K562 (cell line): ENCODE data around the gene CLCC1. TPM values are rescaled to one million over a fixed set of nuclear protein-coding genes. Genes with fewer than 3 reads are reported as not detected.

Experiments
- E2F3 ChIP-seq: fragments of 250-450 bp; sonication (Bioruptor Pico); IDR thresholded peaks from 2 replicates; pipeline ENCODE4 v1.4.0; 2020; ENCODE audit warnings: mild to moderate bottlenecking
- ELF2 ChIP-seq: fragments of 250-450 bp; sonication (Bioruptor Pico); IDR thresholded peaks from 2 replicates; pipeline ENCODE4 v1.5.0; 2021; ENCODE audit warnings: mild to moderate bottlenecking
- FOXA1 ChIP-seq: fragments of 450-650 bp; IDR thresholded peaks from 2 replicates; pipeline ENCODE4 v1.6.1; 2016; ENCODE audit warnings: mild to moderate bottlenecking, borderline replicate concordance
- LEF1 ChIP-seq: fragments of 450-650 bp; IDR thresholded peaks from 2 replicates; pipeline ENCODE4 v1.6.1; 2016; ENCODE audit warnings: mild to moderate bottlenecking
- MCM2 ChIP-seq: fragments of 450-650 bp; IDR thresholded peaks from 2 replicates; pipeline ENCODE4 v1.6.1; 2017; ENCODE audit warnings: low read depth, mild to moderate bottlenecking
- MCM3 ChIP-seq: fragments of 450-650 bp; IDR thresholded peaks from 2 replicates; pipeline ENCODE4 v1.6.1; 2016
- MECOM ChIP-seq: fragments of 250-450 bp; sonication (Bioruptor Pico); IDR thresholded peaks from 2 replicates; pipeline ENCODE4 v1.8.0; 2022; ENCODE audit warnings: inconsistent platforms
- PCBP2 ChIP-seq: fragments of 200-400 bp; formaldehyde crosslinking; IDR thresholded peaks from 2 replicates; pipeline ENCODE4 v1.6.1; 2018; ENCODE audit warnings: low read length, low read depth, mild to moderate bottlenecking, moderate library complexity; ENCODE audit not compliant: poor library complexity, severe bottlenecking
- RUNX1 ChIP-seq: sonication (generic); IDR thresholded peaks from 2 replicates; pipeline ENCODE4 v1.6.1; 2016; ENCODE audit warnings: antibody characterized with exemption, low read depth
- SP2 ChIP-seq: IDR thresholded peaks from 2 replicates; pipeline ENCODE4 v1.6.1; 2011; ENCODE audit warnings: mild to moderate bottlenecking, low read depth, low read length, moderate library complexity; ENCODE audit not compliant: poor library complexity, severe bottlenecking; ENCODE audit errors: extremely low read depth
- SRF ChIP-seq, 2 experiments: fragments of 250-450, 450-650 bp in 1 of 2; sonication (Bioruptor Pico) in 1 of 2; sonication (generic) in 1 of 2; formaldehyde crosslinking; IDR thresholded peaks; 2 replicates each; pipeline versions ENCODE4 v1.5.0 to v1.5.1; 2020 to 2022; ENCODE audit warnings: mild to moderate bottlenecking in 1 of 2, missing genetic modification reagents in 1 of 2
- TSC22D4 ChIP-seq: fragments of 450-650 bp; IDR thresholded peaks from 2 replicates; pipeline ENCODE4 v1.6.1; 2016; ENCODE audit warnings: missing genetic modification characterization, missing biosample characterization, control low read depth
- ZEB2 ChIP-seq: fragments of 450-650 bp; IDR thresholded peaks from 2 replicates; pipeline ENCODE4 v1.6.1; 2016
- ZFP36 ChIP-seq: fragments of 150-350 bp; IDR thresholded peaks from 2 replicates; pipeline ENCODE4 v1.6.1; 2018; ENCODE audit warnings: low read length, low read depth; ENCODE audit not compliant: partially characterized antibody
- ZNF507 ChIP-seq: conservative IDR thresholded peaks from 2 replicates; pipeline ENCODE4 v1.6.1; 2017; ENCODE audit warnings: missing genetic modification characterization, missing compliant biosample characterization
- ZNF764 ChIP-seq: fragments of 250-450 bp; sonication (Bioruptor Pico); IDR thresholded peaks from 2 replicates; pipeline ENCODE4 v1.4.0; 2020; ENCODE audit warnings: low read depth, mild to moderate bottlenecking, moderate library complexity
- polyA plus RNA-seq, 8 experiments: library from polyadenylated mRNA; depleted of rRNA in 4 of 8; stranded (reverse) in 5 of 8; unstranded in 3 of 8; fragments of >200 nt; fragmentation: Nextera tagmentation in 2 of 8; fragmentation: Illumina TruSeq in 1 of 8; extraction: Ambion mirVana in 2 of 8; extraction: Trizol in 1 of 8; gene quantifications; 2 replicates each; pipeline versions ENCODE4 v1.2.1 to v1.2.3, GENCODE V29; 2011 to 2014; ENCODE audit warnings: inconsistent platforms in 1 of 8, missing spikeins in 1 of 8
- total RNA-seq, 7 experiments: library from RNA; depleted of rRNA in 6 of 7; stranded (reverse); fragments of >200 nt in 6 of 7; fragmentation: Illumina TruSeq in 2 of 7; extraction: Trizol in 2 of 7; gene quantifications; 2 replicates each; pipeline versions ENCODE4 v1.2.1 to v1.2.3, GENCODE V29; 2011 to 2021; ENCODE audit warnings: low replicate concordance in 1 of 7
- TF ChIP-seq, protein P1 (sequence below), 2 experiments: IDR thresholded peaks; 2 replicates each; pipeline ENCODE4 v1.6.1; 2012; ENCODE audit warnings: improper control_type of control experiment in 2 of 2, low read depth in 2 of 2, low read length in 2 of 2, borderline replicate concordance in 1 of 2
- TF ChIP-seq, protein P2 (sequence below), 2 experiments: fragments of 450-650 bp in 1 of 2; sonication (generic) in 1 of 2; formaldehyde crosslinking in 1 of 2; IDR thresholded peaks; 2 replicates each; pipeline versions ENCODE4 v1.7.1 to v1.9.0; 2016 to 2022; ENCODE audit warnings: inconsistent platforms in 1 of 2, mild to moderate bottlenecking in 1 of 2, missing genetic modification reagents in 1 of 2

The CLCC1 gene
- total and polyA plus RNA-seq, 9 of the 15 experiments (the other 6 are each of a cell fraction or from before 2014, with no cell fraction given), result 28.8 to 63.4 (median 40.4) TPM

GRCh38 chr1:108963052-108963686, at the start of gene CLCC1 (continued):
- TF ChIP-seq ZNF507 (no peak), SRF (CRISPR knock-in tag; IDR thresholded peaks at IDR 0.05) (no peak), MCM3 (no peak), RUNX1 (0 out of 2 replicates have a peak, but pooled peaks have one; percentile 78), ELF2 (CRISPR knock-in tag) (0 out of 2 replicates have a peak, but pooled peaks have one; percentile 30), SP2 (peak; percentile 14), E2F3 (CRISPR knock-in tag) (0 out of 2 replicates have a peak, but pooled peaks have one; percentile 46), MCM2 (no peak), PCBP2 (no peak), ZNF764 (no peak), MECOM (CRISPR knock-in tag) (no peak), FOXA1 (no peak), LEF1 (no peak), ZFP36 (no peak), TSC22D4 (no peak), ZEB2 (no peak)
- TF ChIP-seq, protein P1, sequence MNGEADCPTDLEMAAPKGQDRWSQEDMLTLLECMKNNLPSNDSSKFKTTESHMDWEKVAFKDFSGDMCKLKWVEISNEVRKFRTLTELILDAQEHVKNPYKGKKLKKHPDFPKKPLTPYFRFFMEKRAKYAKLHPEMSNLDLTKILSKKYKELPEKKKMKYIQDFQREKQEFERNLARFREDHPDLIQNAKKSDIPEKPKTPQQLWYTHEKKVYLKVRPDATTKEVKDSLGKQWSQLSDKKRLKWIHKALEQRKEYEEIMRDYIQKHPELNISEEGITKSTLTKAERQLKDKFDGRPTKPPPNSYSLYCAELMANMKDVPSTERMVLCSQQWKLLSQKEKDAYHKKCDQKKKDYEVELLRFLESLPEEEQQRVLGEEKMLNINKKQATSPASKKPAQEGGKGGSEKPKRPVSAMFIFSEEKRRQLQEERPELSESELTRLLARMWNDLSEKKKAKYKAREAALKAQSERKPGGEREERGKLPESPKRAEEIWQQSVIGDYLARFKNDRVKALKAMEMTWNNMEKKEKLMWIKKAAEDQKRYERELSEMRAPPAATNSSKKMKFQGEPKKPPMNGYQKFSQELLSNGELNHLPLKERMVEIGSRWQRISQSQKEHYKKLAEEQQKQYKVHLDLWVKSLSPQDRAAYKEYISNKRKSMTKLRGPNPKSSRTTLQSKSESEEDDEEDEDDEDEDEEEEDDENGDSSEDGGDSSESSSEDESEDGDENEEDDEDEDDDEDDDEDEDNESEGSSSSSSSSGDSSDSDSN (IDR thresholded peaks at IDR 0.05; ENCODE audit: borderline replicate concordance in 1 of 2, low read depth in 2 of 2, low read length in 2 of 2), result peak; percentile 93 to 94; a peak in 2 of 4 replicates
- TF ChIP-seq, protein P2, sequence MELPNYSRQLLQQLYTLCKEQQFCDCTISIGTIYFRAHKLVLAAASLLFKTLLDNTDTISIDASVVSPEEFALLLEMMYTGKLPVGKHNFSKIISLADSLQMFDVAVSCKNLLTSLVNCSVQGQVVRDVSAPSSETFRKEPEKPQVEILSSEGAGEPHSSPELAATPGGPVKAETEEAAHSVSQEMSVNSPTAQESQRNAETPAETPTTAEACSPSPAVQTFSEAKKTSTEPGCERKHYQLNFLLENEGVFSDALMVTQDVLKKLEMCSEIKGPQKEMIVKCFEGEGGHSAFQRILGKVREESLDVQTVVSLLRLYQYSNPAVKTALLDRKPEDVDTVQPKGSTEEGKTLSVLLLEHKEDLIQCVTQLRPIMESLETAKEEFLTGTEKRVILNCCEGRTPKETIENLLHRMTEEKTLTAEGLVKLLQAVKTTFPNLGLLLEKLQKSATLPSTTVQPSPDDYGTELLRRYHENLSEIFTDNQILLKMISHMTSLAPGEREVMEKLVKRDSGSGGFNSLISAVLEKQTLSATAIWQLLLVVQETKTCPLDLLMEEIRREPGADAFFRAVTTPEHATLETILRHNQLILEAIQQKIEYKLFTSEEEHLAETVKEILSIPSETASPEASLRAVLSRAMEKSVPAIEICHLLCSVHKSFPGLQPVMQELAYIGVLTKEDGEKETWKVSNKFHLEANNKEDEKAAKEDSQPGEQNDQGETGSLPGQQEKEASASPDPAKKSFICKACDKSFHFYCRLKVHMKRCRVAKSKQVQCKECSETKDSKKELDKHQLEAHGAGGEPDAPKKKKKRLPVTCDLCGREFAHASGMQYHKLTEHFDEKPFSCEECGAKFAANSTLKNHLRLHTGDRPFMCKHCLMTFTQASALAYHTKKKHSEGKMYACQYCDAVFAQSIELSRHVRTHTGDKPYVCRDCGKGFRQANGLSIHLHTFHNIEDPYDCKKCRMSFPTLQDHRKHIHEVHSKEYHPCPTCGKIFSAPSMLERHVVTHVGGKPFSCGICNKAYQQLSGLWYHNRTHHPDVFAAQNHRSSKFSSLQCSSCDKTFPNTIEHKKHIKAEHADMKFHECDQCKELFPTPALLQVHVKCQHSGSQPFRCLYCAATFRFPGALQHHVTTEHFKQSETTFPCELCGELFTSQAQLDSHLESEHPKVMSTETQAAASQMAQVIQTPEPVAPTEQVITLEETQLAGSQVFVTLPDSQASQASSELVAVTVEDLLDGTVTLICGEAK (IDR thresholded peaks at IDR 0.05), result no peak; the same call in none of the 2 replicates
- TF ChIP-seq, protein P2 (CRISPR knock-in tag; IDR thresholded peaks at IDR 0.05), result no peak
